ENCODE data around the gene MAS1.
A peak's percentile ranks its signal among the peaks of the same experiment; 100 is the strongest.

Gene MAS1

GRCh38 chr6:159880412-159880975, 10.3 kb upstream of the MAS1 start:
- DNase-seq, result no peak

- no peak for DNase-seq
Observed at GRCh38 chr6:159884720-159885119, 6.1 kb upstream of the MAS1 start.

- DNase-seq, result no peak
Observed at GRCh38 chr6:159886270-159886669, 4.5 kb upstream of the MAS1 start.

- DNase-seq, result no peak
Observed at GRCh38 chr6:159887146-159887545, 3.6 kb upstream of the MAS1 start.

GRCh38 chr6:159887761-159888160, 3.0 kb upstream of the MAS1 start:
- DNase-seq, result no peak

- DNase-seq, result no peak
Observed at GRCh38 chr6:159890201-159890600, 587 bp upstream of the MAS1 start.

- DNase-seq, result no peak
Observed at GRCh38 chr6:159892053-159892452, 1.3 kb downstream of the MAS1 start.

- DNase-seq, result no peak
Observed at GRCh38 chr6:159893064-159893463, 2.3 kb downstream of the MAS1 start.

GRCh38 chr6:159894991-159895390, 4.2 kb downstream of the MAS1 start:
- no peak for DNase-seq

GRCh38 chr6:159897603-159898002, 6.8 kb downstream of the MAS1 start:
- DNase-seq, result no peak

GRCh38 chr6:159898519-159898918, 7.7 kb downstream of the MAS1 start:
- DNase-seq, result no peak

- peak; percentile 96 for DNase-seq
Observed at GRCh38 chr6:159899994-159900745, 9.4 kb downstream of the MAS1 start.

GRCh38 chr6:159902620-159903019, 11.8 kb downstream of the MAS1 start:
- DNase-seq, result peak; percentile 9

GRCh38 chr6:159904497-159904911, 13.7 kb downstream of the MAS1 start:
- DNase-seq, result no peak

GRCh38 chr6:159906400-159906799, 15.6 kb downstream of the MAS1 start:
- no peak for DNase-seq

GRCh38 chr6:159908535-159908934, 17.7 kb downstream of the MAS1 start:
- DNase-seq, result no peak

GRCh38 chr6:159908979-159909378, 18.2 kb downstream of the MAS1 start:
- DNase-seq, result no peak

- DNase-seq, result no peak
Observed at GRCh38 chr6:159910342-159910741, 19.6 kb downstream of the MAS1 start.

- DNase-seq, result no peak
Observed at GRCh38 chr6:159913375-159913774, 22.6 kb downstream of the MAS1 start.

- DNase-seq, result no peak
Observed at GRCh38 chr6:159913862-159914564, 23.2 kb downstream of the MAS1 start.

- DNase-seq, result no peak
Observed at GRCh38 chr6:159914565-159914923, 23.8 kb downstream of the MAS1 start.

GRCh38 chr6:159915397-159915796, 24.6 kb downstream of the MAS1 start:
- no peak for DNase-seq

- DNase-seq, result no peak
Observed at GRCh38 chr6:159916237-159916636, 25.4 kb downstream of the MAS1 start.

- no peak for DNase-seq
Observed at GRCh38 chr6:159916752-159917151, 26.0 kb downstream of the MAS1 start.
